ENCODE results near the gene CD34.

The CD34 gene

DNA sequence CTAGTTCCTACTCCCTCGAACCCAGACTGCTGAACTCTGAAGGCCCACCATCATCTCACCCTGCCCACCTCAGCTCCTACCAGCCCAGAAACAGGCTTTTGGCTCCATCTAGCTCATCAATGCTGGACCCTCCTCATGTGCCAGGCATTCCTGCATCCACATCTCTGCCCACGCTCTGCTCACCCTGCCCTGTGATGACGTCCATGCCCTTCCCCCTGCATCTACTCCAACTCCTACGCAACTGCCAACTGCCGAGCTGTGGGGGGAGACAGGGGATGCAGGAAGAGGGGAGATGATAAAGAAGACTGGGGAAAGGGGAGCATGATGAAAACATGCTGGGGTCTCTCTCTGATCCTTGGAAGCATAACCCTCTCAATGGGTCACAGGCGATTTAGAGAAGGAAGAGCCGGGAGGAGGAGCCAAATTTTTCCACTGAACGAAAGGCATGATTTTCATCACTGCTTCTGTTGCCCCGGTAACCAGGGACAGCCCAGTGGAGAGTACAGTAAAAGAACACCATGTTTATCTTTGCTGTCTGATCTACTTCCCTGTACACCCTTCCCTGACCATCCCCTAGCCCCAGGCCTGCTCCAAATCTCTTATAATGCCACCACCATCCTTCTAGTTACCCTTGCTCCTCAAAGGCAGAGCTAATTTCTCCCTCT lies 44.3 kb downstream of the CD34 start:
- CTCF ChIA-PET = interaction anchor here (0.5 to 11.2 kb wide), 4 partner anchors 18 to 1400 kb away, joined by 3 to 146 read pairs (median 16); no protein-coding TSS in a partner anchor

DNA sequence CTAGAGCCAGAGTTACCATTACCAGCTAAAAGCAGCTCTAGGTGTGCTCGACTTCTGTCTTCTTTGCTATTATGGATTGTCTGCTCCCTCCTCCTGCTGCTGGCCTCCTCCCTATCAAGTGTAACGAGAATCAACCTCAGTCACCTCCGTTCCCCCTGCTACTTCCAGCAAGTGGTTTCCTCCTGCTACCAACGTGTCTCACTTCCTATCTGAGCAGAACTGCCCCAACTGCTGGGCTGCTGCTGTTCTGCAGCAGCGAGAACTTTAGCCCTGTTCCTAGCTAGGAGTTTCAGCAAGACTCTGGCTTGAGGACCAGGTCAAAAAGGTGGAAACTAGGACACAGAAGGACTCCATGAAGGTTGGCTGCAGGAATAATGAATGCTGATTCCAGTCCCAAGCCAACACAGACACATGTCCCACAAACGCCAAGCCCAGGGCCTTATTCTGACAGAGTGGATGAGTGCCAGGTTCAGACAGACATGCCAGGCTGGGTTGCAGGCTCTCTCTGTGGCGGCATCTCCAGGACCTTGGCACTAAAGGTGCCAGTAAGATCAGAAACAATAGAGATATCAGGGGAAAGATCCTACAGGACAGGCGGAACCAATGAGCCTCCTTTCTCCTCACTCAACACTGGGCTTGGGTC lies 46.9 kb downstream of the CD34 start:
- Histone ChIP-seq H3K36me3 (ENCODE audit: control insufficient read depth in 2 of 2, insufficient read depth in 1 of 2, low read length in 2 of 2) (peaks cover 0 to 65% of the 10 kb centered on the region in 2 experiments; a peak in 2 of 3 replicates), H3K9me3 (ENCODE audit: control insufficient read depth, insufficient read depth, low read depth, low read length) (no peaks in the 10 kb centered on the region), H3K4me1 (ENCODE audit: control insufficient read depth, insufficient read depth, low read length) (0 out of 2 replicates have a peak, but pooled peaks cover 2% of the 10 kb centered on the region), H3K4me3 (ENCODE audit: low read depth, low read length) (no peak overlapping the region), H3K27ac (ENCODE audit: extremely low read depth, low read depth, low read length) (no peak overlapping the region)
- TF ChIP-seq, protein P1, sequence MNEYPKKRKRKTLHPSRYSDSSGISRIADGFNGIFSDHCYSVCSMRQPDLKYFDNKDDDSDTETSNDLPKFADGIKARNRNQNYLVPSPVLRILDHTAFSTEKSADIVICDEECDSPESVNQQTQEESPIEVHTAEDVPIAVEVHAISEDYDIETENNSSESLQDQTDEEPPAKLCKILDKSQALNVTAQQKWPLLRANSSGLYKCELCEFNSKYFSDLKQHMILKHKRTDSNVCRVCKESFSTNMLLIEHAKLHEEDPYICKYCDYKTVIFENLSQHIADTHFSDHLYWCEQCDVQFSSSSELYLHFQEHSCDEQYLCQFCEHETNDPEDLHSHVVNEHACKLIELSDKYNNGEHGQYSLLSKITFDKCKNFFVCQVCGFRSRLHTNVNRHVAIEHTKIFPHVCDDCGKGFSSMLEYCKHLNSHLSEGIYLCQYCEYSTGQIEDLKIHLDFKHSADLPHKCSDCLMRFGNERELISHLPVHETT (tag by site-specific recombination; IDR thresholded peaks at IDR 0.05) = no peak
- TF ChIP-seq, protein P2, sequence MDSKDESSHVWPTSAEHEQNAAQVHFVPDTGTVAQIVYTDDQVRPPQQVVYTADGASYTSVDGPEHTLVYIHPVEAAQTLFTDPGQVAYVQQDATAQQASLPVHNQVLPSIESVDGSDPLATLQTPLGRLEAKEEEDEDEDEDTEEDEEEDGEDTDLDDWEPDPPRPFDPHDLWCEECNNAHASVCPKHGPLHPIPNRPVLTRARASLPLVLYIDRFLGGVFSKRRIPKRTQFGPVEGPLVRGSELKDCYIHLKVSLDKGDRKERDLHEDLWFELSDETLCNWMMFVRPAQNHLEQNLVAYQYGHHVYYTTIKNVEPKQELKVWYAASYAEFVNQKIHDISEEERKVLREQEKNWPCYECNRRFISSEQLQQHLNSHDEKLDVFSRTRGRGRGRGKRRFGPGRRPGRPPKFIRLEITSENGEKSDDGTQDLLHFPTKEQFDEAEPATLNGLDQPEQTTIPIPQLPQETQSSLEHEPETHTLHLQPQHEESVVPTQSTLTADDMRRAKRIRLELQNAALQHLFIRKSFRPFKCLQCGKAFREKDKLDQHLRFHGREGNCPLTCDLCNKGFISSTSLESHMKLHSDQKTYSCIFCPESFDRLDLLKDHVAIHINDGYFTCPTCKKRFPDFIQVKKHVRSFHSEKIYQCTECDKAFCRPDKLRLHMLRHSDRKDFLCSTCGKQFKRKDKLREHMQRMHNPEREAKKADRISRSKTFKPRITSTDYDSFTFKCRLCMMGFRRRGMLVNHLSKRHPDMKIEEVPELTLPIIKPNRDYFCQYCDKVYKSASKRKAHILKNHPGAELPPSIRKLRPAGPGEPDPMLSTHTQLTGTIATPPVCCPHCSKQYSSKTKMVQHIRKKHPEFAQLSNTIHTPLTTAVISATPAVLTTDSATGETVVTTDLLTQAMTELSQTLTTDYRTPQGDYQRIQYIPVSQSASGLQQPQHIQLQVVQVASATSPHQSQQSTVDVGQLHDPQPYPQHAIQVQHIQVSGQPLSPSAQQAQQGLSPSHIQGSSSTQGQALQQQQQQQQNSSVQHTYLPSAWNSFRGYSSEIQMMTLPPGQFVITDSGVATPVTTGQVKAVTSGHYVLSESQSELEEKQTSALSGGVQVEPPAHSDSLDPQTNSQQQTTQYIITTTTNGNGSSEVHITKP (tag by site-specific recombination; IDR thresholded peaks at IDR 0.05) = peak; percentile 57; the same call in 1 of the 2 replicates
- TF ChIP-seq ZNF600 (tag by site-specific recombination; IDR thresholded peaks at IDR 0.05) = peak; percentile 13; the same call in 1 of the 2 replicates
- CTCF ChIA-PET = interaction anchor here (0.6 to 2.0 kb wide), 4 partner anchors 18 to 117 kb away, joined by 3 to 5 read pairs (median 3); no protein-coding TSS in a partner anchor
- POLR2A ChIA-PET = no interaction called here

More for the DNA sequence above, 44.3 kb downstream of the CD34 start:
- Histone ChIP-seq H3K36me3 (ENCODE audit: control insufficient read depth in 2 of 2, insufficient read depth in 1 of 2, low read length in 2 of 2) (peaks cover 0 to 56% of the 10 kb centered on the region in 2 experiments; a peak in 2 of 3 replicates), H3K27ac (ENCODE audit: extremely low read depth, low read depth, low read length) (no peak overlapping the region), H3K4me1 (ENCODE audit: control insufficient read depth, insufficient read depth, low read length) (0 out of 2 replicates have a peak, but pooled peaks cover 2% of the 10 kb centered on the region), H3K9me3 (ENCODE audit: control insufficient read depth, insufficient read depth, low read depth, low read length) (no peaks in the 10 kb centered on the region), H3K4me3 (ENCODE audit: low read depth, low read length) (no peak overlapping the region)
- TF ChIP-seq ZNF350 (tag by site-specific recombination; IDR thresholded peaks at IDR 0.05) (no peak), ZNF530 (tag by site-specific recombination; IDR thresholded peaks at IDR 0.05; ENCODE audit: low read depth) (no peak), EGR2 (tag by site-specific recombination; IDR thresholded peaks at IDR 0.05; ENCODE audit: low read depth) (peak; percentile 72), SP2 (tag by site-specific recombination; IDR thresholded peaks at IDR 0.05) (no peak), FEZF1 (tag by site-specific recombination; IDR thresholded peaks at IDR 0.05) (no peak), ZNF324 (tag by site-specific recombination; IDR thresholded peaks at IDR 0.05) (no peak), ZNF16 (tag by site-specific recombination; IDR thresholded peaks at IDR 0.05; ENCODE audit: low read depth) (no peak), ZNF223 (tag by site-specific recombination; IDR thresholded peaks at IDR 0.05) (no peak), ZFP3 (tag by site-specific recombination; IDR thresholded peaks at IDR 0.05; ENCODE audit: low read depth) (no peak), SCRT2 (tag by site-specific recombination; IDR thresholded peaks at IDR 0.05) (no peak), ZFHX2 (tag by site-specific recombination; conservative IDR thresholded peaks at IDR 0.05) (peak; percentile 65), ZNF48 (tag by site-specific recombination; IDR thresholded peaks at IDR 0.05) (no peak), ZNF610 (tag by site-specific recombination; IDR thresholded peaks at IDR 0.05; ENCODE audit: borderline replicate concordance) (no peak)
- POLR2A ChIA-PET = no interaction called here

Measured in HEK293 (cell line).